Measurements from ENCODE around the gene RNF148. TPM values are rescaled to one million over a fixed set of nuclear protein-coding genes. Genes with fewer than 3 reads are reported as not detected.

The RNF148 gene
- total RNA-seq, 1 experiment from 2014 or later: 0.99 TPM

DNA sequence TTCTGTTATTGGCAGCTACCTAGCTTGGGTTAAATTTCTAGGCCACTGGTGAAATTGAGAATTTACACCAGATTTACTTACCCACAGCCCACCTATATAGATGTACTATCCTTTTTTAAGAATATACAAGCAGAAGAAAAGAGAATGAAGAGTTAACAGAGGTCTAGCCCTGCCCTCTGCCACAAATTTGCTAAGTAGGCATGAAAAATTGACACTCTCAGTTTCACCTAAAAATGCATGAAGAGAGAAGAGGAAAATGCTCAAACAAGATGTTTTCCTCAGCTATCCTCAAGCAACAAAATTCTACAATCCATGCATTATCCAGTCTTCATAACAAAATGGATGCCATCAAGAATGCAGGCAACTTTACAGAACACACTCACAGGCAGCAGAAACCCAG, 24.6 kb upstream of the RNF148 start:
- no TSS peak for BruUV-seq (replicated peaks)
- CTCF ChIA-PET: interaction anchor here (1.5 kb wide), 1 partner anchor 11 kb away, joined by 3 read pairs; no protein-coding TSS in a partner anchor
- intact Hi-C loops (cut with micrococcal nuclease; ENCODE audit: unreplicated experiment): no loop called here
- no peaks in the 10 kb centered on the region for H3K27me3 Mint-ChIP-seq (ENCODE audit: unreplicated experiment)
- H3K4me1 Mint-ChIP-seq (ENCODE audit: low read depth, unreplicated experiment): peaks cover 5% of the 10 kb centered on the region
- no peaks in the 10 kb centered on the region for H3K36me3 Mint-ChIP-seq (ENCODE audit: insufficient read depth, unreplicated experiment)
- no peak for TF ChIP-seq CTCF (IDR thresholded peaks at IDR 0.05; ENCODE audit: unreplicated experiment)
- no peak overlapping the region for H3K4me3 Mint-ChIP-seq (ENCODE audit: low read depth, unreplicated experiment)
- no peak for DNase-seq
- no peak overlapping the region for H3K27ac Mint-ChIP-seq (ENCODE audit: unreplicated experiment)
- H3K9me3 Mint-ChIP-seq (ENCODE audit: low read depth, unreplicated experiment): no peaks in the 10 kb centered on the region

GRCh38 chr7:122726881-122727280, 24.2 kb upstream of the RNF148 start:
- H3K27me3 Mint-ChIP-seq (ENCODE audit: unreplicated experiment): no peaks in the 10 kb centered on the region
- no peaks in the 10 kb centered on the region for H3K36me3 Mint-ChIP-seq (ENCODE audit: insufficient read depth, unreplicated experiment)
- no peak overlapping the region for H3K27ac Mint-ChIP-seq (ENCODE audit: unreplicated experiment)
- peaks cover 5% of the 10 kb centered on the region for H3K4me1 Mint-ChIP-seq (ENCODE audit: low read depth, unreplicated experiment)
- no peaks in the 10 kb centered on the region for H3K9me3 Mint-ChIP-seq (ENCODE audit: low read depth, unreplicated experiment)
- no TSS peak for BruUV-seq (replicated peaks)
- no peak for DNase-seq
- intact Hi-C loops (cut with micrococcal nuclease; ENCODE audit: unreplicated experiment): no loop called here
- TF ChIP-seq CTCF (IDR thresholded peaks at IDR 0.05; ENCODE audit: unreplicated experiment): no peak
- CTCF ChIA-PET: interaction anchor here (0.7 to 1.5 kb wide), 2 partner anchors 11 to 43 kb away, joined by 3 read pairs; no protein-coding TSS in a partner anchor
- H3K4me3 Mint-ChIP-seq (ENCODE audit: low read depth, unreplicated experiment): no peak overlapping the region

DNA sequence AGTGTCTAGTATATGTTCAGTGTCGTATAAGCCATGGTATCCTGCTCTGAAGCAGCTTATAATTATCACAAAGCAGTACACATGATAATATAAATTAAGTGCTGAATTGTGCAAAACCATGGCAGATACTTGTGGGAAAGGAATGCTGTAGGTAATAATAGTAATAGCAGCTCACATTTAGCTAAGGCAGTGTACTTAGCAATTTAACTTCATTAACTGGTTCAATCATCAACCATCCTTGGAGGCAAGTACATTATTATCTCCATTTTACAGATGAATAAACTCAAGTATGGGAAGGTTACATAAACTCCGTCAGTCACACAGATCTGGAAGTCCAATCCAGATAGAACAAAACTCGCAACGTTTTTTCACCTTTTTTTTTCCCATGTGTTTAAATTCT, 21.6 kb upstream of the RNF148 start:
- TF ChIP-seq CTCF (IDR thresholded peaks at IDR 0.05; ENCODE audit: unreplicated experiment): no peak
- CTCF ChIA-PET: no interaction called here
- H3K36me3 Mint-ChIP-seq (ENCODE audit: insufficient read depth, unreplicated experiment): no peaks in the 10 kb centered on the region
- H3K9me3 Mint-ChIP-seq (ENCODE audit: low read depth, unreplicated experiment): peaks cover 3% of the 10 kb centered on the region
- intact Hi-C loops (cut with micrococcal nuclease; ENCODE audit: unreplicated experiment): no loop called here
- H3K4me3 Mint-ChIP-seq (ENCODE audit: low read depth, unreplicated experiment): no peak overlapping the region
- BruUV-seq (replicated peaks): no TSS peak
- peaks cover 5% of the 10 kb centered on the region for H3K4me1 Mint-ChIP-seq (ENCODE audit: low read depth, unreplicated experiment)
- no peak overlapping the region for H3K27ac Mint-ChIP-seq (ENCODE audit: unreplicated experiment)
- H3K27me3 Mint-ChIP-seq (ENCODE audit: unreplicated experiment): no peaks in the 10 kb centered on the region
- no peak for DNase-seq

GRCh38 chr7:122719010-122719578, 16.4 kb upstream of the RNF148 start:
- H3K4me1 Mint-ChIP-seq (ENCODE audit: low read depth, unreplicated experiment): no peaks in the 10 kb centered on the region
- intact Hi-C loops (cut with micrococcal nuclease; ENCODE audit: unreplicated experiment): no loop called here
- no peaks in the 10 kb centered on the region for H3K27me3 Mint-ChIP-seq (ENCODE audit: unreplicated experiment)
- peak overlapping the region; percentile 23 for H3K27ac Mint-ChIP-seq (ENCODE audit: unreplicated experiment)
- H3K9me3 Mint-ChIP-seq (ENCODE audit: low read depth, unreplicated experiment): peaks cover 3% of the 10 kb centered on the region
- CTCF ChIA-PET: no interaction called here
- no peak overlapping the region for H3K4me3 Mint-ChIP-seq (ENCODE audit: low read depth, unreplicated experiment)
- no TSS peak for BruUV-seq (replicated peaks)
- no peak for TF ChIP-seq CTCF (IDR thresholded peaks at IDR 0.05; ENCODE audit: unreplicated experiment)
- no peak for DNase-seq
- no peaks in the 10 kb centered on the region for H3K36me3 Mint-ChIP-seq (ENCODE audit: insufficient read depth, unreplicated experiment)
